Gastroesophageal sphincter (tissue), 3 donors: ENCODE data around the gene CPEB1.

ENCODE experiments used
- EP300 ChIP-seq: sonication (generic); formaldehyde crosslinking; IDR thresholded peaks from one replicate; pipeline ENCODE4 v1.6.1; 2017; ENCODE audit warnings: antibody characterized with exemption, mild to moderate bottlenecking
- POLR2A ChIP-seq, 2 donors: fragments of 450-650 bp; IDR thresholded peaks; one replicate each; pipeline ENCODE4 v1.6.1; 2017; ENCODE audit warnings: antibody characterized with exemption in 2 of 2, mild to moderate bottlenecking in 2 of 2, moderate library complexity in 1 of 2
- POLR2AphosphoS5 ChIP-seq: sonication (generic); formaldehyde crosslinking; IDR thresholded peaks from one replicate; pipeline ENCODE4 v1.6.1; 2017; ENCODE audit warnings: antibody characterized with exemption
- TF ChIP-seq, protein P1 (sequence below), 4 experiments: fragments of 200-600 bp in 2 of 4; fragments of 450-650 bp in 2 of 4; sonication (generic) in 1 of 4; IDR thresholded peaks; one replicate each; pipeline ENCODE4 v1.5.1; 2017 to 2019; ENCODE audit warnings: antibody characterized with exemption in 4 of 4, mild to moderate bottlenecking in 2 of 4, moderate library complexity in 2 of 4

DNA sequence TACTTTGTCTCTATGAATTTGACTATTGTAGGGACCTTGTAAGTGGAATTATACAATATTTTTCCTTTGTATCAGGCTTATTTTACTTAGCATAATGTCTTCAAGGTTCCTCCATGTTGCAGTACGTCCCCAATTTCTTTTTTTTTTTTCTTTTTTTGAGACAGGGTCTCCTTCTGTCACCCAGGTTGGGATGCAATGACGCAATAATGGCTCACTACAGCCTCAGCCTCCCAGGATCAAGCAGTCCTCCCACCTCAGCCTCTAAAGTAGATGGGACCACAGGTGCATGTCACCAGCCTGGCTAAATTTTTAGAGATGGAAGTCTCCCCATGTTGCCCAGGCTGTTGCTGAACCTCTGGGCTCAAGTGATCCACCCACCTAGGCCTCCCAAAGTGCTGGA is 66.5 kb downstream of the CPEB1 start:
- TF ChIP-seq, protein P1, sequence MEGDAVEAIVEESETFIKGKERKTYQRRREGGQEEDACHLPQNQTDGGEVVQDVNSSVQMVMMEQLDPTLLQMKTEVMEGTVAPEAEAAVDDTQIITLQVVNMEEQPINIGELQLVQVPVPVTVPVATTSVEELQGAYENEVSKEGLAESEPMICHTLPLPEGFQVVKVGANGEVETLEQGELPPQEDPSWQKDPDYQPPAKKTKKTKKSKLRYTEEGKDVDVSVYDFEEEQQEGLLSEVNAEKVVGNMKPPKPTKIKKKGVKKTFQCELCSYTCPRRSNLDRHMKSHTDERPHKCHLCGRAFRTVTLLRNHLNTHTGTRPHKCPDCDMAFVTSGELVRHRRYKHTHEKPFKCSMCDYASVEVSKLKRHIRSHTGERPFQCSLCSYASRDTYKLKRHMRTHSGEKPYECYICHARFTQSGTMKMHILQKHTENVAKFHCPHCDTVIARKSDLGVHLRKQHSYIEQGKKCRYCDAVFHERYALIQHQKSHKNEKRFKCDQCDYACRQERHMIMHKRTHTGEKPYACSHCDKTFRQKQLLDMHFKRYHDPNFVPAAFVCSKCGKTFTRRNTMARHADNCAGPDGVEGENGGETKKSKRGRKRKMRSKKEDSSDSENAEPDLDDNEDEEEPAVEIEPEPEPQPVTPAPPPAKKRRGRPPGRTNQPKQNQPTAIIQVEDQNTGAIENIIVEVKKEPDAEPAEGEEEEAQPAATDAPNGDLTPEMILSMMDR (IDR thresholded peaks at IDR 0.05), result no peak
- TF ChIP-seq POLR2AphosphoS5 (no peak), POLR2A (IDR thresholded peaks at IDR 0.05) (no peak), EP300 (no peak)
